ENCODE data around the gene GLDN. TPM values are rescaled to one million over a fixed set of nuclear protein-coding genes. Genes with fewer than 3 reads are reported as not detected.

GLDN gene
- total and polyA plus RNA-seq, 2 experiments from 2014 or later, result 0.29 to 2.8 TPM

GRCh38 chr15:51320843-51321242 lies 20.6 kb upstream of the GLDN start:
- no peak for TF ChIP-seq EZH2phosphoT487 (IDR thresholded peaks at IDR 0.05; ENCODE audit: insufficient read depth, low read depth)
- no peak for TF ChIP-seq EZH2 (IDR thresholded peaks at IDR 0.05; ENCODE audit: insufficient read depth, poor library complexity, severe bottlenecking)
- no peaks in the 10 kb centered on the region for H4K20me1 ChIP-seq (ENCODE audit: insufficient read depth)
- H3K4me1 ChIP-seq (ENCODE audit: insufficient read depth), result peaks cover 15% of the 10 kb centered on the region
- no peak overlapping the region for H3K9ac ChIP-seq
- peaks cover 21% of the 10 kb centered on the region; the same call in 1 of the 2 replicates for H3F3A ChIP-seq (ENCODE audit: insufficient read depth)
- H3K4me3 ChIP-seq, result no peak overlapping the region
- no peaks in the 10 kb centered on the region for H3K36me3 ChIP-seq (ENCODE audit: low read depth)
- no peak for DNase-seq
- H3K79me2 ChIP-seq (ENCODE audit: insufficient read depth), result no peaks in the 10 kb centered on the region
- H3K9me3 ChIP-seq (ENCODE audit: low read depth), result no peaks in the 10 kb centered on the region
- H2AFZ ChIP-seq, result no peak overlapping the region
- H3K4me2 ChIP-seq (ENCODE audit: unreplicated experiment), result no peak overlapping the region
- no peaks in the 10 kb centered on the region for H3K27me3 ChIP-seq (replicated peaks; ENCODE audit: insufficient read depth)
- H3K27ac ChIP-seq, result no peak overlapping the region
- WGBS, 2 experiments (ENCODE audit: low coverage in 1 of 2, low lambda C conversion rate in 2 of 2, missing lambda C conversion rate in 2 of 2), result 79 to 88% methylated on average over 2 of the region's 2 CpGs
- in situ Hi-C loops (cut with MboI), result no loop called here
- H3K9me2 ChIP-seq (ENCODE audit: insufficient read depth), result no peaks in the 10 kb centered on the region

- no peak overlapping the region for H3K4me3 ChIP-seq
- H3K4me1 ChIP-seq (ENCODE audit: insufficient read depth), result peaks cover 15% of the 10 kb centered on the region
- no peaks in the 10 kb centered on the region for H4K20me1 ChIP-seq (ENCODE audit: insufficient read depth)
- no peaks in the 10 kb centered on the region for H3K36me3 ChIP-seq (ENCODE audit: low read depth)
- peaks cover 21% of the 10 kb centered on the region; the same call in 1 of the 2 replicates for H3F3A ChIP-seq (ENCODE audit: insufficient read depth)
- in situ Hi-C loops (cut with MboI), result no loop called here
- no peaks in the 10 kb centered on the region for H3K79me2 ChIP-seq (ENCODE audit: insufficient read depth)
- H3K4me2 ChIP-seq (ENCODE audit: unreplicated experiment), result no peak overlapping the region
- H3K9ac ChIP-seq, result no peak overlapping the region
- no peaks in the 10 kb centered on the region for H3K9me3 ChIP-seq (ENCODE audit: low read depth)
- no peak overlapping the region for H2AFZ ChIP-seq
- H3K27ac ChIP-seq, result no peak overlapping the region
- 66 to 82% methylated on average over 4 of the region's 4 CpGs for WGBS, 2 experiments (ENCODE audit: low coverage in 1 of 2, low lambda C conversion rate in 2 of 2, missing lambda C conversion rate in 2 of 2)
- TF ChIP-seq EZH2phosphoT487 (IDR thresholded peaks at IDR 0.05; ENCODE audit: insufficient read depth, low read depth) (no peak), EZH2 (IDR thresholded peaks at IDR 0.05; ENCODE audit: insufficient read depth, poor library complexity, severe bottlenecking) (no peak)
- H3K27me3 ChIP-seq (replicated peaks; ENCODE audit: insufficient read depth), result no peaks in the 10 kb centered on the region
- H3K9me2 ChIP-seq (ENCODE audit: insufficient read depth), result no peaks in the 10 kb centered on the region
- DNase-seq, result no peak
These were observed 20.1 kb upstream of the GLDN start for GRCh38 chr15:51321316-51321715.

DNA sequence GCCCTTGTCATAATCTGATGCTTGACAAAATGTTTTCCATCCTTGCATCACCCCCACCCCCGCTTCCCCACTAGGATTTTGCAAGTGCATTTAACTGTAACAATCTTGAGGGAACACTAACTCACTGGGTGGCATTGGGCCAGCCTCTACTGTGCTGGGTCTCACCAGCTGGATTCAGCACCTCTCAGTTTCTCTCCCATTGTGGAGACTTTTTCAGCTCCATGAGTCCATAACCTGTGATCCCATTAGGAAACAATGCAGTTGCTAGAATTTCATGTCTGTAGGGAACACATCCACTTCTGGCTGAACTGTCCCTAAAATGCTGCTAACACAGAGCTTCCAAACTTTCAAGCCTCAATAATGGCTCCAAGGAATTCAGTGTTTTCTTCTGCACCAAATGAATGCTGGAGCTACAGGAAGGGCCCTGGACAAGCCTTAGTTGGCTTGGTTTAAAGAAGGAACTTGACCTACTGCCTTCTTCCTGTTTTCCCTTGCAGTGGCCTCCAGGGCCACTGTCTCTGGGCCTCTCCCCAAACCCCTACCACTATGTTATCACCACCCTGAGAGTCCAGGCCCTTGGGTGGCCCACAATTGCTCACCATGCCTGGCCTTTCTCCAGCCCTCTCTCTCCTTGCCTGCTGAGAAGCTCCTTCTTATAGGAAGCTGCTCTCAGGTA lies 18.7 kb upstream of the GLDN start:
- in situ Hi-C loops (cut with MboI), result no loop called here
- Histone ChIP-seq H3K4me3 (no peak overlapping the region), H3K27me3 (replicated peaks; ENCODE audit: insufficient read depth) (no peaks in the 10 kb centered on the region), H3K36me3 (ENCODE audit: low read depth) (no peaks in the 10 kb centered on the region), H3K9me2 (ENCODE audit: insufficient read depth) (no peaks in the 10 kb centered on the region), H3K9ac (no peak overlapping the region), H3K27ac (no peak overlapping the region), H3K79me2 (ENCODE audit: insufficient read depth) (no peaks in the 10 kb centered on the region), H3K4me1 (ENCODE audit: insufficient read depth) (peaks cover 15% of the 10 kb centered on the region), H3F3A (ENCODE audit: insufficient read depth) (peaks cover 21% of the 10 kb centered on the region; the same call in 1 of the 2 replicates), H2AFZ (no peak overlapping the region), H4K20me1 (ENCODE audit: insufficient read depth) (no peaks in the 10 kb centered on the region), H3K9me3 (ENCODE audit: low read depth) (no peaks in the 10 kb centered on the region), H3K4me2 (ENCODE audit: unreplicated experiment) (no peak overlapping the region)
- DNase-seq, result peak; percentile 52
- 79 to 89% methylated on average over 1 of the region's 1 CpG for WGBS, 2 experiments (ENCODE audit: low coverage in 1 of 2, low lambda C conversion rate in 2 of 2, missing lambda C conversion rate in 2 of 2)
- TF ChIP-seq EZH2 (IDR thresholded peaks at IDR 0.05; ENCODE audit: insufficient read depth, poor library complexity, severe bottlenecking) (no peak), EZH2phosphoT487 (IDR thresholded peaks at IDR 0.05; ENCODE audit: insufficient read depth, low read depth) (no peak)

- in situ Hi-C loops (cut with MboI), result no loop called here
- no peak for DNase-seq
- H3K9me3 ChIP-seq (ENCODE audit: low read depth), result no peaks in the 10 kb centered on the region
- no peak overlapping the region for H3K4me3 ChIP-seq
- WGBS, 2 experiments (ENCODE audit: low coverage in 1 of 2, low lambda C conversion rate in 2 of 2, missing lambda C conversion rate in 2 of 2), result 68 to 71% methylated on average over 7 of the region's 7 CpGs
- no peaks in the 10 kb centered on the region for H3K79me2 ChIP-seq (ENCODE audit: insufficient read depth)
- TF ChIP-seq EZH2phosphoT487 (IDR thresholded peaks at IDR 0.05; ENCODE audit: insufficient read depth, low read depth) (no peak), EZH2 (IDR thresholded peaks at IDR 0.05; ENCODE audit: insufficient read depth, poor library complexity, severe bottlenecking) (no peak)
- no peaks in the 10 kb centered on the region for H4K20me1 ChIP-seq (ENCODE audit: insufficient read depth)
- no peak overlapping the region for H2AFZ ChIP-seq
- H3K4me1 ChIP-seq (ENCODE audit: insufficient read depth), result peaks cover 10% of the 10 kb centered on the region
- H3K9me2 ChIP-seq (ENCODE audit: insufficient read depth), result no peaks in the 10 kb centered on the region
- no peak overlapping the region for H3K4me2 ChIP-seq (ENCODE audit: unreplicated experiment)
- H3K36me3 ChIP-seq (ENCODE audit: low read depth), result no peaks in the 10 kb centered on the region
- no peak overlapping the region for H3K9ac ChIP-seq
- peaks cover 16% of the 10 kb centered on the region; the same call in 1 of the 2 replicates for H3F3A ChIP-seq (ENCODE audit: insufficient read depth)
- H3K27ac ChIP-seq, result no peak overlapping the region
- no peaks in the 10 kb centered on the region for H3K27me3 ChIP-seq (replicated peaks; ENCODE audit: insufficient read depth)
These were observed 17.7 kb upstream of the GLDN start for GRCh38 chr15:51323749-51324148.

All from GM23248 (cell line).